ENCODE measurements around the gene PHACTR3.
"Not testable (repeated sequence)": the region's sequence is repeated elsewhere in the genome, so short reads cannot be mapped to it uniquely, and the experiment has no call there.

PHACTR3 gene

GRCh38 chr20:59835448-59836395 lies 231.4 kb downstream of the PHACTR3 start:
- peak; percentile 77 for DNase-seq

GRCh38 chr20:59836767-59837166 lies 232.4 kb downstream of the PHACTR3 start:
- DNase-seq: peak; percentile 32

GRCh38 chr20:59837623-59838394 lies 233.5 kb downstream of the PHACTR3 start:
- DNase-seq: no peak

GRCh38 chr20:59839400-59839799 lies 235.1 kb downstream of the PHACTR3 start:
- DNase-seq: no peak

- DNase-seq: no peak
These were observed 241.1 kb downstream of the PHACTR3 start for GRCh38 chr20:59845472-59845871.

GRCh38 chr20:59848182-59848581 lies 243.8 kb downstream of the PHACTR3 start:
- no peak for DNase-seq

- DNase-seq: peak; percentile 61
These were observed 245.8 kb downstream of the PHACTR3 start for GRCh38 chr20:59850018-59850641.

- not testable (repeated sequence) for DNase-seq
These were observed 252.2 kb downstream of the PHACTR3 start for GRCh38 chr20:59856526-59856925.

- not testable (repeated sequence) for DNase-seq
These were observed 252.6 kb downstream of the PHACTR3 start for GRCh38 chr20:59856941-59857340.

GRCh38 chr20:59857966-59858365 lies 253.6 kb downstream of the PHACTR3 start:
- no peak for DNase-seq

- DNase-seq: no peak
These were observed 254.1 kb downstream of the PHACTR3 start for GRCh38 chr20:59858425-59858824.

- no peak for DNase-seq
These were observed 257.1 kb downstream of the PHACTR3 start for GRCh38 chr20:59861401-59861800.

- DNase-seq: no peak
These were observed 258.7 kb downstream of the PHACTR3 start for GRCh38 chr20:59863058-59863457.

GRCh38 chr20:59864726-59865125 lies 260.4 kb downstream of the PHACTR3 start:
- DNase-seq: peak; percentile 31

GRCh38 chr20:59866338-59866737 lies 262.0 kb downstream of the PHACTR3 start:
- no peak for DNase-seq

GRCh38 chr20:59871096-59871495 lies 266.8 kb downstream of the PHACTR3 start:
- DNase-seq: no peak

- DNase-seq: no peak
These were observed 269.1 kb downstream of the PHACTR3 start for GRCh38 chr20:59873409-59873808.

- DNase-seq: no peak
These were observed 275.9 kb downstream of the PHACTR3 start for GRCh38 chr20:59880198-59880597.

- DNase-seq: no peak
These were observed 280.2 kb downstream of the PHACTR3 start for GRCh38 chr20:59884494-59884893.

- no peak for DNase-seq
These were observed 283.7 kb downstream of the PHACTR3 start for GRCh38 chr20:59888050-59888449.

GRCh38 chr20:59890035-59890434 lies 285.7 kb downstream of the PHACTR3 start:
- DNase-seq: not testable (repeated sequence)

GRCh38 chr20:59891581-59891980 lies 287.2 kb downstream of the PHACTR3 start:
- no peak for DNase-seq

GRCh38 chr20:59895908-59896307 lies 291.6 kb downstream of the PHACTR3 start:
- no peak for DNase-seq

Data from NCI-H146 (cell line).